Medulla oblongata (tissue), 1 donor: ENCODE results near the gene ASCL5.
"Not testable (repeated sequence)": the region's sequence is repeated elsewhere in the genome, so short reads cannot be mapped to it uniquely, and the experiment has no call there.

Source experiments
- DNase-seq: peaks from one replicate; pipeline ENCODE4 v3.0.0-alpha.2; 2015; ENCODE audit errors: extremely low spot score

Gene ASCL5

GRCh38 chr1:201126832-201127754, at the start of gene ASCL5:
TSS of gene ASCL5 (minus strand) at chr1:201127184. CDS start at chr1:201115372, 11,812 bp downstream.
- no peak for DNase-seq

- DNase-seq = no peak
Measured at GRCh38 chr1:201175820-201176500, 49.0 kb upstream of the ASCL5 start.

- DNase-seq = no peak
Measured at GRCh38 chr1:201173736-201174135, 46.8 kb upstream of the ASCL5 start.

GRCh38 chr1:201172999-201173610, 46.1 kb upstream of the ASCL5 start:
- no peak for DNase-seq

GRCh38 chr1:201172326-201172725, 45.3 kb upstream of the ASCL5 start:
- no peak for DNase-seq

- peak; percentile 38 for DNase-seq
Measured at GRCh38 chr1:201171063-201172036, 44.4 kb upstream of the ASCL5 start.

- peak; percentile 95 for DNase-seq
Measured at GRCh38 chr1:201170533-201171062, 43.6 kb upstream of the ASCL5 start.

- DNase-seq = peak; percentile 13
Measured at GRCh38 chr1:201169971-201170532, 43.1 kb upstream of the ASCL5 start.

- no peak for DNase-seq
Measured at GRCh38 chr1:201169203-201169602, 42.2 kb upstream of the ASCL5 start.

- DNase-seq = no peak
Measured at GRCh38 chr1:201167041-201167991, 40.3 kb upstream of the ASCL5 start.

GRCh38 chr1:201164645-201165044, 37.7 kb upstream of the ASCL5 start:
- no peak for DNase-seq

GRCh38 chr1:201163707-201164106, 36.7 kb upstream of the ASCL5 start:
- DNase-seq = no peak

GRCh38 chr1:201163036-201163435, 36.1 kb upstream of the ASCL5 start:
- DNase-seq = not testable (repeated sequence)

GRCh38 chr1:201157949-201158348, 31.0 kb upstream of the ASCL5 start:
- no peak for DNase-seq

- no peak for DNase-seq
Measured at GRCh38 chr1:201156819-201157218, 29.8 kb upstream of the ASCL5 start.

- DNase-seq = no peak
Measured at GRCh38 chr1:201156346-201156745, 29.4 kb upstream of the ASCL5 start.

- no peak for DNase-seq
Measured at GRCh38 chr1:201155354-201155753, 28.4 kb upstream of the ASCL5 start.

GRCh38 chr1:201154389-201155165, 27.6 kb upstream of the ASCL5 start, which contains the start of gene TMEM9:
TSS of gene TMEM9 (minus strand) at chr1:201154474. CDS start at chr1:201153923, 551 bp downstream.
- peak; percentile 99 for DNase-seq
